Medulla oblongata (tissue), 1 donor: ENCODE results near the gene EPB41L3.
"Not testable (repeated sequence)": the region's sequence is repeated elsewhere in the genome, so short reads cannot be mapped to it uniquely, and the experiment has no call there.

Experiments
- DNase-seq: peaks from one replicate; pipeline ENCODE4 v3.0.0-alpha.2; 2015; ENCODE audit errors: extremely low spot score

Gene EPB41L3

DNA sequence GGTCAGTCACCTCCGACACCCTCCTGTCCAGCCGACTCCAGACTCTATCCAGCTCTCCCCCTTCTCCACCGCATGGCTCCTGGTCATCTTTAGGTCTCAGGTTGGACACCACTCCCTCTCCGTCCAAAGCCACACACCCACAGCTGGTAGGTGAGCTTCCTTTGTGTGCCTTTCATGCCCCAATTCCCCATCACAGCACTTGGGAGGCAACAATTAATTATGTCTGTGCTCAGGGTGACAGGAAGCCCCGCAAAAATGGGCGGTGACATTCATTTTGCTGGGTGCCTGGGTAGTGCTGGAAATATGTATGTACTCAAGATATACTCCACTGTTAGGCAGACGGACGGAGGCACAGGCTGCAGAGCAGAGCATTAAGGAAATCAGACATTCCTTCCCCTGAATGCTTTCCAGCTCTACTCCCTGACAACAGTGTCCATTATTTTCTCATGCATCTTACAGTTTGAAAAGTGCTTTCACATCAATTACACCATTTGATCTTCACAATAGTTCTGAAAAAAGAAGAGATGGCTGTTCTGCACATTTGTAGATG is 13.1 kb downstream of the EPB41L3 start:
- DNase-seq = no peak

DNA sequence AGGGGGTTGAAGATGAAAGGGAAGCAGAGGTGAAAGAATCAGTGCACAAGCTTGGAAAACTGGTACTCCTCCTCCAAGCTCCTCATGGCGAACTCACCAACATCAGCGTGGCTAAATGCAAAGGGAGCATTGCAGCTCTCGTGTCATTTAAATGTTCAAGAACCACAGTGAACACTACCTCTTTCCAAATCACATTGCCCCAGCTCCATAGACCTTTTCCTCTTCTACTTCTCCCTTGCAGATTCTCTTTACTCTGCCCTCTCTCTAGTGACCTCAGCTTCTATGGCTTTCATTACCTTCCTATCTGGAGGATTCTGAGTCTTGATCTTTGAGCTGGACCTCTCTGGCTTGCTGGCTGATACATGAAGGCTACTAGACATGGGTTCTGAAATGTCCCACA is 14.3 kb downstream of the EPB41L3 start:
- DNase-seq = no peak

DNA sequence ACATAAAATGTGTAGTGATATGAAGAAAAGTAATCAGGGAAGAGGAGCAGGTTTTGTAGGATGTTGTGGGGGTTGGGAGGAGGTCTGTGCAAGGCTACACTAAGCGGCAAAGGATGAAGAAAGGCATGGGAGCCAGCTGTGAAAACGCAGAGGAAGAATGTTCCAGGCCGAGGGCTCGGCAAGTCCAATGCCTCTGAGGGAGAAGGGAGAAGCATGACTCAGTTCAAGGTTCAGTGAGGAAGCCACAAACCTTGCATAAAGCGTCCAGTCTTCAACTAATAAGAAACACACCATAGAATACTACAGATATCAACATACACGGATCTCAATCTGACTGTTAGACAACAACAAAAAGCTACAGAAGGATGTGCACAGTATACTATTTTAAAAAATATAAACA is 16.2 kb downstream of the EPB41L3 start:
- DNase-seq = peak; percentile 55

DNA sequence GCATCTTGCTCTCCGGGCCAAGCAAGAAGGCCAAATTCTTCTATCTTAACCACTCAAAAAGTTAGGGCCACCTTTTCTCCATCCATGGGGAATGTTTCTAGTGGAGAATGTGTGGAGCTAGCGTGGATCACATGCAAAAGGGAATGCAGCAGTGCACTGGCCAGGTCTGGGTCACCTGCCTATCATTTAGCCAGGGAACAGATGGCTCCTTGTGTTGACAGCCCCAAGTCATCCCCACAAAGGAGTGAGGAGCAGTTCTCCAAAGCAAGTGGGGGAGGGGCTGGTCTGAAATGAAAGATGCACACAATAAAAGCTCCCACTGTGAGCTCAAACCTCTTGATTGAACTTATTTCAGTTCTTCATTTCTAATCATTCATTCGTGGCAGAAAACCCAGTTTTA is 19.1 kb downstream of the EPB41L3 start:
- no peak for DNase-seq

DNA sequence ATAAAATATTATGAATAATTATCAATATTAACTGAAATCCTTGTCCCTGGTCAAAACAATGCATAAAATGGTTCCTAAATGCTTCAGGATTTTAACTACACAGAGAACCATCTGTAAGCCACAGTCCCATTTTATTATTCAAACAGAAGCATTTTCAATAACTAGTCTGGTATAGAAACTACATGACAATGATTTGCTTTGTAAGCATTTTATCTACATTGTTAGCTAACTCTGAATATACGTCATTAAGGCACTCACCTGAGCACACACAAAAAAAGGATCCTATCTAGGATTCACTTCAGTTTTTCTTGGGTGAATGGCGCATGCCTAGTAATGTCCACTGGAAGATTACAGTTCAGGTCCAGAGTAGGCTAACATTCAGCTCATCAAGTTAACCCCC is 22.8 kb downstream of the EPB41L3 start:
- no peak for DNase-seq

DNA sequence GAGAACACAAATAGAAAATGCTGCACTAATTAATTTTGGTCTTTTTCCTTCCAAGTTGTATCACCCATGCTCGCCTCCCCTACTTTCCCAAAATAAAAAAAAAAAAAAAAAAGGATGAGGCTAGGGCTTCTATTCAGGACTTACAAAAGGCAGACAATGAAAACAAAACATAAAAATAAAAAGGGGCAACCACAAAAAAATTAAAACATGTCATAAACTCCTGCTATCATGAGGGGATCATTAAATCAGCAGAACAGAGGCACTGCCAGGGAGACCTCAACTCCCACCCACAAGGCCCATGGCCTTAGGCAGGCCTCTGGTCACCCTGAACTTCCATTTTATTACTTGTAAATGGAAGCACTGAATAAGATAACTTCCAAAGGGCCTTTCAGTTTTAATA is 23.3 kb downstream of the EPB41L3 start:
- DNase-seq = no peak

DNA sequence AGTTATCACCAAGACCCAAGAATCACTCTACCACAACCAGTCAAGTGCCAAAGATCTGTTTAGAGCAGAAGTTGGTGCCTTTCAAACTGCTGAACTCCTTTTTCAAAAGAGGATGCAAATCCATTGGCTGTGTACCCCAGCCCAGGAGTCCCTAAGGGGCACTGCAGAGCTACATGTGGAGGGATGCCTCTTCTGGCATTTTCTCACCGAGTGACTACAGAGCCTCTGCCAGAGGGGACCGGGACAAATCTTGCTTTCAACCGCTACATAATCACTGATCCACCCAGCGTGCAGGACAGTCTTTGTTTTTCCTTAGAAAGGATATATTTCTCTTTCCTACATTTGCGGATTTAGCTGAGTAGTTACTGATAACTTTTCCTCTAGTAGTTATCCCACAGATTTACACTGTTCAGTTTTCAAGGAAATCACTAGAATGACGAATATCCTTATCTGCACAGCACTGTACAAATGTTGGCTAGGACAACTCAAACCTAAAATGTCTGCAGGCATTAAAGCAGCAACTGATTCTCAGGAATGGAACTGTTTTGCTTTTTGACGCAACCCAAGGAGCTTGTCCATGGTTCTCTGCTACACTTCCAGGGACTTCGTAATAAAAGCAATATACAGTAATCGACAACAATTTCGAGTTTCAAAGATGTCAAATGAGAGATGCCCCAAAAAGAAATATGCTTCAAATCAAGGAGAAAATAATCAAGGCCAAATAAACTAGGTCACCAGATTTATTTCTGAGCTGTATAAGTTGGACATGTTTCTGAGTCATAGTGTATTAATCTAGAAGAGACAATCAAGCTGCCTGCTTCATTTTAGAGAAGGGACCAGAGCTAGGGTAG is 24.1 kb downstream of the EPB41L3 start:
- DNase-seq = no peak

DNA sequence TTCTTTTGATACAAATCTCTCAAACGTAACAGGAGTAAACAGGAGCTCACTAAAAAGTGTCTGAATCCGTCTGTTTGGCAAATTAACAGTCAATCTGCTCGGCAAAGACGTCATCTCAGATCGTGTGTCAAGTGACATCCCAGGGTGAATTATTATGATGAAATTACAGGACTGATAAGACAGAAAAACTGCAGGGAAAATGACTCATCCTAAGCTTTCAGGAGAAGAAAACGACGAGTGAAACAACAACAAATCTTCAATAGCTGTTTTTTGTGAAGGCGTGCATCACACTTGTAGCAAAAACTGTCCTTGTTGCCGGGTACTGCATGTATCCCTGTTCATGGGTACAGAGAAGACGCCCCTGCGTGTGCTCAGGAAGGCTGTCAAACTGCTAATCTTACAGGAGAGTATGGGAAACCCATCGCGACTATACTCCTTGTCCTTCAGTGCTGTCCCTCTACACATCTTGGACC is 24.9 kb downstream of the EPB41L3 start:
- DNase-seq = no peak

DNA sequence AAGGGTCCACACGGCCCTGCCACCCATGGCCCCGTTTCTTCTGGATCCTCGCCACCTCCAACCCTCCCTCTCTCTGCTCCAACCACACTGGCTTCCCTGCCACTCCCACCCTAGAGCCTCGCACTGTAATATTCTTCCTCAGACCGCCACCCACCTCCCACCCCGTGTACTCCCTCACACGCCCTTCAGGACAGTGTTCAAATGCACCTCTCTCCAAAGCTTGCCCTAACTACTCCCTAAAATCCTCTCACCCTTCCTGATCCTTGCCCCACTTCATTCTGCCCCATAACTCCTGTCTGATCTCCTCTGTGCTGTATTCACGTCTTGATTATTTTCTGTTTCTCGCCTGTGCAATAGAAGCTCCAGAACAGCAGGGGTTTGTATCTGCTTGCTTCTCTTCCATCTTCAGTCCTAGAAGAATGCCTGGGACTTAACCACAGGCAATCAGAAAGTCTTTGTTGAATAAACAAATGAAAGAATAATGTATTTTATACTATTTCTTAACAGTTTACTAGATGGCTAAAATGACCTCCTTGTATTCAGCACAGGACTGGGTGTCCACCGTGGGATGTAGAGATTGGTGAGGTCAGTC is 25.5 kb downstream of the EPB41L3 start:
- DNase-seq = no peak

DNA sequence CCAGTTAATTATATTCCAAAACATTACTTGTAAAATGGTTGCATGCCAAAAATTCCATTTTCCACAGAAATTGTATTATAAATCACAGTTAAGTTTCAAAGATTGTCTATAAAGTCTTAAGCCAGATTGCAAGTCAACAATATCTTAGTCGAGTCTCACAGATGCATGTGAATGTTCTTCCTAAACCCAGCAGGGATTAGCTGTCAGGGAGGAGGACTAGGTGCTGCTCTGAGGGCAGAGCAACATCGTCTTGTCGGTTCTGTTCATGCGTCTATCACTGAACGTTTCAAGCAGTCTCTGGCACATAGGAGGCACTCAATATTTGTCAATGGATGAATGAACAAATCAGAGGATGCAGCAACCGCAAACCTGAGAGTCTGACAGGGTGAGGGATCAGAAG is 27.0 kb downstream of the EPB41L3 start:
- DNase-seq = no peak

DNA sequence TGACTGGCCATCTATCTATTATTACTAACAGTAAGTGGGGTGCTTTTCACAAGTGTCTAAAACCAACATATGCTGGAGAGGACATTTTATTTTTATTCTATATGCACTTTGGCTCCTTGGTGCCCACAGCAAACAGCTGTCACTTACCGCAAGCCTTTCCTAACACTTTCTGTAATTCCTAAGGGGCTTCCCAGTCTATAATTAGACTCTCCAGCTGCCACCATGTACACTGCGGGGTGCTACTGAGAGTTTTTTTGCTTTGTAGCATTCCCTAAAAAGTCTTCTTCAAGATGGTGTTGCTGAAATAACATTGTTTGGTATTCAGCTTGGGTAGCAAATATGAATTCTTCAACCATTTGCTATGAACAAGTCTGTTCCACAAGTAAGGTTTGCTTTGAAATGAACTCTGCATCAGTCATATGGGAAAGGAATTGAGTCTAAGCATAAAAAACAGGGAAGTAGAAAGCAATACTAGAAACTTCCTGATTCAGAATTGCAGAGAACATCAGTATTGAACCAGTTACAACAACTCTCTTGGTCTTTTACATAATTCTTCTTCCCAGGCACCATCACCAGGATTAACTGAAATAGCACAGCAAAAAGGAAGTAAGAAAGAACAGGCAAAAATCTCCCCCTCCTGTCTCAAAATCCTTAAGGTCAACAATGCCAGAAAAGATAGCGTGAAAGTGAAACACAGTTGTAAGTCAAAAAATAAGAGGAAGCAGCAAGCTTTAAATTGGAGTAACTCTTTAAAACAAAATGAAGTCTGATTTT is 28.6 kb downstream of the EPB41L3 start:
- peak; percentile 89 for DNase-seq

DNA sequence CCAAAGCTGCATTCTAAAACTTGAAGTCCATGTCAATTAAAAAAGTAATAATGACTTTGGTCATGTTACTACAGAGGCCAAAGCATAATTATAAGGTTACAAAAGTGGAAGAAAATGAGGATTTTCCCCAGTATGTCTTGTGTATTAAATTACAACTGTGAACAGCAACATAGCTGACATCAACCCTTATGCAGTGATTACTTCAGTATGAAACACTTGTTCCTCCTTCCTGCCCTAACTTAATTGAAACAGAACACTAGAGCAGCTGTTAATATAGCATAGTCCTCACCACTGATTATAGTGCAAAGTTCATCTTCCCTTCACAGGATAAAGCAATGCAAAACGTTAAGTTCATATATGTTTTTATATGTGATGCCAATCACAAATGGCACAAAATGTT is 29.9 kb downstream of the EPB41L3 start:
- DNase-seq = no peak

DNA sequence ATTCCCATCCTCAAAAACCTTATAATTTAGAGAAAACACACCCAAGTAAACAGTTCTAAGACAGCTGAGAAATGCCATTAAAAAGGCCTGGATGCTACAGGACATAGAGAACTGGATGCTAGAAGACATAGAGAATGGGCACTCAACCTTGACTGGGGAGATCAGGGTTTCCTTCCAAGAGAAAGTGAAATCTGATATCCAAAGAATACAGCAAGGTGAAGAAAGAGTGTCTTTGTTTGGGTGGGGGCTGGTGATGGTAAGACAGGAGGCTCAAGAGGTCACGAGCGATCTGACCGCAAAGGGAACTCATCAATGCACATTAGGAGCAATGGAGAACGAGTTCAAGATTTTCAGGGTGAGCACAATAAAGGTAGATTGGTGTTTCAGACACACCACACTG is 31.6 kb downstream of the EPB41L3 start:
- no peak for DNase-seq

DNA sequence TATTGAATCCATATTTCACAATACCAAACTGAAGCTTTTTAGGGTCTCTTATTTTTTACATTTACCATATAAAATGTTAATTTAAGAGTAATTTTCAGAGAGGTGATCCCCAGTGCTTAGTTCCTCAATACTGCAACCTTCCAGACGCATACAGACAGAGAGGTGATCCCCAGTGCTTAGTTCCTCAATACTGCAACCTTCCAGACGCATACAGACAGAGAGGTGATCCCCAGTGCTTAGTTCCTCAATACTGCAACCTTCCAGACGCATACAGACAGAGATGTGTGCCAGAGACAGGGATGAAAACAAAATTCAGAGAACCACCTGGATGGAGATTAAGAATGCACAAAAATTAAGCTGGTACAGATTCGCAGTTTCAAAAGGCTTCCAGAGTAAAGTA is 32.3 kb downstream of the EPB41L3 start:
- not testable (repeated sequence) for DNase-seq

DNA sequence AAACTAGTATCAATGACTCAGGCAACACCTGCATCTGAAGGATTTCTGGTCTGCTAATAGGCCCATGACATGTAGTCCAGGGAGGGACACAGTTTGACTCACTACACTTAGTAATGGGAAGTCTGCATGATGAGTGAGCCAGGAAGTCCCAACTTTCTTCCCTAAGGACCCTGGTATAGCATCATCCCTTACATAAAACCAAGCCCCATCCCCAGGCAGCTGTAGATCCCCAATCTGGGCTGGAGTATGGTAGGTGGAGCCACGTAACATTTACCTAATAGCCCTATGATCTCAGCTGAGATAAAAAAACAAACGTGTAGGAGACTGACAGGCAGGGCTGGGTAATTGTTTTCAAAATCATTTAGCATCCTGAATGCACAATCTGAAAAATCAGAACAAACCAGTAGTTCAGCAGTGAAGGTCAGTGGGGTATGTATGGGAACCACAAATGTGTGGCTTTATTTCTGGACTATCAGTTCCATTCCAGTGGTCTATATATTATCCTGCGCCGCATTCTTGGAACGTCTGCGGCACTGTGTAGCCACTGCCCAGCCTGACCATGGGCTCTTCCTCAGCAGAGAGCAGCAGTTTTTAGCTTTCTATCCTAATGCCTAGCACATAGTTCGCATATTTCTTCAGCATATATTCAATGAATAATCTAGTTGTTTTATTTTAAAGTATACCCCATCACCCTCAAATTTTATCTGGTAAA is 33.5 kb downstream of the EPB41L3 start:
- no peak for DNase-seq

DNA sequence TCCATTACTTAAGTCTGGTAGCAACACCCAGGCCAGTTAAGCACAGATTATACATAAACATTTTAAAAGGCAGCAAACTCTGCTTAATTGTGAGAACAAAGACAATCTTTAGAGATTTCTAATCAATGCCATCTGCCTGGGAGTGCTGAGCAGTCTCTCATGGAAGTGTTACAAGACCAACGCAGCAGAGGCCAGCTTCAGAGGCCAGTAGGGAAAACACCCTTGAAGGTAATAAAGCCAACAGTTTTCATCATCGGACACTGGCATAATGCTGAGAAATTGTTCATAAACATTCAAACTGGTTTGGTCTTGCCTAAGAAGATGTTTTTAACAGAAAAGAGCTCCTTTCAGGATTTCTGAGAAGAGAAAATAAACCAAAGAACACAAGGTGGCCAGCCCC is 35.0 kb downstream of the EPB41L3 start:
- DNase-seq = no peak

DNA sequence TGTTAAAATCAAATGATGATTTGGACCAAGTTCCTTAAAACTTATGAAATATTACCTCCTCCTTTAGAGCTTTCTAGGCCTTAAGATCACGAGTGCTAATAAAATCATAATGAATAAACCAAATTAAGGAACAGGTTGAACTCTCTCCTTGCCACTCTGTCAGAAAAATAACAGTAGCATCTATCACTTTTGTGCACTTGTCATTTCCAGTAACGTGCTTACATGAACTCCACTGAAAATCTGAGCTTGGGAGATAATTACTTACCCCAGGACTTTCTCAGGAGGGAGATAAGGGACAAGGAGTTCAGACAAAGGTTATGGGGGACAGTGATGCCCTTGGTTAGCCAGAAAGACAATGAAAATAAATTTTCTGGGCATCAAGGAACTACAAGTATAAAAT is 36.0 kb downstream of the EPB41L3 start:
- DNase-seq = no peak

DNA sequence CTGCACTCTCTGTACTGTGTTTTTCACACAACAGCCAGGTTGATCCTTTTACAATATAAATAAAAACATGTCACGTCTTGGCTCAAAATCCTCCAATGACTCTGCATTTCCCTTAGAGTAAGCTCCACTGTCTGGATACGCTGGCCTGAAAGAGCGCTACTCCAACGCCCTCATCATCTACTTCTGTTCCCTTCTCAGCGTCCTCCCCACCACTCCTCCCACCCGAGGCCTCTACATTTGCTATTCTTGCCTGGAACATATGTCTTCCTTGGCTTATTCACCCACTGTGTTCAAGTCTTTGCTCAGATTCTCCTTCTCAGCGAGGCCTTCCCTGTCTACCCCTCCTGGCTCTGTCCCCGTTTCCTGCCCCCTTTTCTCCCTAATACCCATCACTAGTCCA is 37.6 kb downstream of the EPB41L3 start:
- no peak for DNase-seq

DNA sequence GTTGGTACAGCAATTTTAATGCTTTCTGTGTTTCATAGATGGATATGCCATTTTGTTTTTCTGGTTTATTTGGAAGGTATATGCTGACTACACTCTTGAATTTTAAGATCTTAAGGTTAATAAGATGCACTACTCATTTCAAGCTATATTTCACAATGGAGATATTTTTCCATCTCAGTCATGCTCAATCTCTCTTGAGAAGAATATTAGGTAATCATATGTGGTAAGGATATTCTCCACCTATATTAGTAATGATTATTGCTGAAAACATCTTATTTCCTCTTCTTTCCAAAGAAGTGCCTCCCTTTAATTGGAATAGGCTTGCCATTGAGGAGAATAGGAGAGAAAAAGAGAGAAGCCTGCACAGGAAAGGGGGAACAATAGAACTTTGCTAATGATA is 40.1 kb downstream of the EPB41L3 start:
- no peak for DNase-seq

DNA sequence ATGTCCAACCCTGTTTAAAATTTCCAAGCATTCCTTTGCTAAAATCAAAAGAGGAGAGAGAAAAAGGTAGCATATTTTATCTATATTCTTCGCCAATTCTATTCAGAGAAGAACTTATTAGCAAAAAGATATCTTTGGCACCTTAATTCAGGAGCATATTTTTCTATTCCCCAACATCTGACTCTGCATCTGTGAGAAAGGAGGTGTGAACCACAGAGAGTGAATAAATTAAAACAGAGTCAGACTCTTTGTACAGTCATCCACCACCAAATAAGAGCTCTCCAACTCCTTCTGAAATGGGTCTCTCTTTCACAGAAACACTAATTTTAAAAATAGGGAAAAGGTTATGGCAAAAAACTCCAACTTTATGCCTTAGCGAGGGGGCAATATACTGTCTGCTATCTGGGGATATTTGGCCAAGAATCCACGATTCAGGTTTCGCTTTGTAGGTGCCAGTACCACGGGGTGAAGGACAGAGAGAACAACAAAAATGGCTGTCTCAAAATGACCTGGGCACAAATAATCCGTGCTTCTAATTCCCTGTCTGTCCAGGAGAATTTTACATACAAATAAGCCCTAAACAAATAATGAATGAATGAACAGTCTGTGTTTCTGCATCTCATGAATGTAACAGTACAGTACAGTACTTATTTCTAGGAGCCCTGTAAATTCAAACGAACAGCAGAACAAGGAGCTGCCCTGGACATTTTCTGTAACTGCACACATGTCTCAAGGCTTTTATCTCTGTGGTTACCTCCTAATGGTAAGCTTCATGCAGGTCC is 43.4 kb downstream of the EPB41L3 start:
- DNase-seq = no peak

DNA sequence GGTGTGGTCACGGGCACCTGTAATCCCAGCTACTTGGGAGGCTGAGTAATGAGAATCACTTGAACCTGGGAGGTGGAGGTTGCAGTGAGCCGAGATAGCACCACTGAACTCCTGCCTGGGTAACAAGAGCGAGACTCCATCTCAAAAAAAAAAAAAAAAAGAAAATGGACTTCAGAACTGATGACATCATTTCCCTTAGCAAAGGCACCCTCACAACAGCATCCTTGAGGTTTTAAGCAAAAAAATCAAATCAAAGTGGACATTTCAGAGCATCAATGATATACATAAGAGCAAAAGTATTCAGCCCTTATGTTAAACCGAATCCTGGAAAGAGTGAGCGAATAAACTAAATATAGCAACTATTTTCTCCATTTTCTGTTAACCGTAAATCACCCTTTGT is 45.3 kb downstream of the EPB41L3 start:
- no peak for DNase-seq
